ENCODE measurements around the gene TNP2. TPM values are rescaled to one million over a fixed set of nuclear protein-coding genes. Genes with fewer than 3 reads are reported as not detected.

The TNP2 gene
- not detected in 2 replicates for polyA plus RNA-seq (2012; rRNA removed)
- polyA plus RNA-seq (2012; cell fraction: cytosol; rRNA removed) = not detected in 2 replicates
- polyA plus RNA-seq (2012; cell fraction: nucleus; rRNA removed) = not detected in 2 replicates

GRCh38 chr16:11268921-11269375, at the start of gene TNP2:
TSS of gene TNP2 (minus strand) at chr16:11269325. CDS start at chr16:11269262, 63 bp downstream.
- no peaks in the 10 kb centered on the region; the same call in 1 of the 2 replicates for H3K27me3 ChIP-seq (ENCODE audit: insufficient read depth)
- H3K36me3 ChIP-seq (replicated peaks in 1 of 2; ENCODE audit: control insufficient read depth in 1 of 2, insufficient read depth in 2 of 2, low read length in 1 of 2) = no peaks in the 10 kb centered on the region
- WGBS (ENCODE audit: low lambda C conversion rate) = 76% methylated on average over 11 of the region's 11 CpGs
- DNase-seq = no peak
- H3K27ac ChIP-seq (ENCODE audit: low read depth in 2 of 2, low read length in 1 of 2) = no peak within 1 kb of the TSS
- no peak within 1 kb of the TSS for H2AFZ ChIP-seq (ENCODE audit: low read depth)
- ChIA-PET POLR2A (no interaction called here), CTCF (interaction anchor here (1.0 to 2.2 kb wide), 3 partner anchors 12 to 305 kb away, joined by 4 to 16 read pairs (median 8); partner anchors contain the start of gene SOCS1)
- H3K4me1 ChIP-seq (ENCODE audit: control insufficient read depth in 1 of 2, insufficient read depth in 2 of 2, low read depth in 1 of 2, low read length in 1 of 2) = no peaks in the 10 kb centered on the region
- no peak within 1 kb of the TSS for H3K4me3 ChIP-seq (ENCODE audit: low read depth in 2 of 2, low read length in 1 of 2)
- H3K9me3 ChIP-seq = no peaks in the 10 kb centered on the region
- H3F3A ChIP-seq (replicated peaks; ENCODE audit: insufficient read depth) = no peaks in the 10 kb centered on the region
- H3K9me2 ChIP-seq = no peaks in the 10 kb centered on the region
- H3K79me2 ChIP-seq (ENCODE audit: insufficient read depth) = no peaks in the 10 kb centered on the region
- no peak within 1 kb of the TSS for H3K4me2 ChIP-seq
- H4K20me1 ChIP-seq (ENCODE audit: insufficient read depth) = no peaks in the 10 kb centered on the region
- TF ChIP-seq FOXJ3 (CRISPR knock-in tag; IDR thresholded peaks at IDR 0.05) (no peak), POLR2AphosphoS5 (IDR thresholded peaks at IDR 0.05; ENCODE audit: low read depth, low read length) (no peak), YY1 (IDR thresholded peaks at IDR 0.05; ENCODE audit: low read depth) (no peak), TEAD4 (IDR thresholded peaks at IDR 0.05; ENCODE audit: borderline replicate concordance, insufficient read depth) (no peak), EP300 (IDR thresholded peaks at IDR 0.05; ENCODE audit: borderline replicate concordance in 1 of 2, low read depth in 1 of 2, low read length in 1 of 2) (no peak), CTCF (IDR thresholded peaks at IDR 0.05) (no peak), TAF1 (IDR thresholded peaks at IDR 0.05; ENCODE audit: borderline replicate concordance, low read depth, low read length) (no peak), RAD21 (IDR thresholded peaks at IDR 0.05; ENCODE audit: low read length) (no peak)
- H3K9ac ChIP-seq = no peak within 1 kb of the TSS

GRCh38 chr16:11318817-11319216, 49.7 kb upstream of the TNP2 start:
- 82% methylated on average over 8 of the region's 8 CpGs for WGBS (ENCODE audit: low lambda C conversion rate)
- Histone ChIP-seq H3K4me3 (ENCODE audit: low read depth in 2 of 2, low read length in 1 of 2) (no peak overlapping the region), H3K9me2 (no peaks in the 10 kb centered on the region), H2AFZ (ENCODE audit: low read depth) (no peak overlapping the region), H3K79me2 (ENCODE audit: insufficient read depth) (no peaks in the 10 kb centered on the region), H3K27ac (ENCODE audit: low read depth in 2 of 2, low read length in 1 of 2) (no peak overlapping the region), H3K36me3 (replicated peaks in 1 of 2; ENCODE audit: control insufficient read depth in 1 of 2, insufficient read depth in 2 of 2, low read length in 1 of 2) (no peaks in the 10 kb centered on the region), H3K4me2 (no peak overlapping the region), H4K20me1 (ENCODE audit: insufficient read depth) (no peaks in the 10 kb centered on the region), H3K4me1 (ENCODE audit: control insufficient read depth in 1 of 2, insufficient read depth in 2 of 2, low read depth in 1 of 2, low read length in 1 of 2) (peaks cover 0 to 3% of the 10 kb centered on the region in 2 experiments; a peak in 1 of 4 replicates), H3K27me3 (ENCODE audit: insufficient read depth) (no peaks in the 10 kb centered on the region), H3K9me3 (no peaks in the 10 kb centered on the region), H3F3A (replicated peaks; ENCODE audit: insufficient read depth) (peaks cover 4% of the 10 kb centered on the region), H3K9ac (no peak overlapping the region)
- POLR2A ChIA-PET = interaction anchor here (1.1 kb wide), 1 partner anchor 21 kb away, joined by 3 read pairs; no protein-coding TSS in a partner anchor
- CTCF ChIA-PET = interaction anchor here (0.9 to 1.2 kb wide), 4 partner anchors 15 to 63 kb away, joined by 3 to 5 read pairs (median 4); no protein-coding TSS in a partner anchor
- DNase-seq = no peak
- TF ChIP-seq ELF1 (IDR thresholded peaks at IDR 0.05) (no peak), USF2 (IDR thresholded peaks at IDR 0.05; ENCODE audit: borderline replicate concordance, low read depth, low read length) (no peak), RFX5 (IDR thresholded peaks at IDR 0.05; ENCODE audit: low read length) (no peak), TAF1 (IDR thresholded peaks at IDR 0.05; ENCODE audit: borderline replicate concordance, low read depth, low read length) (no peak)

Data from SK-N-SH (cell line).